ENCODE data around the gene BDNF. TPM values are rescaled to one million over a fixed set of nuclear protein-coding genes. Genes with fewer than 3 reads are reported as not detected.

Gene BDNF
- total RNA-seq, 1 experiment from 2014 or later, result 4.8 TPM

DNA sequence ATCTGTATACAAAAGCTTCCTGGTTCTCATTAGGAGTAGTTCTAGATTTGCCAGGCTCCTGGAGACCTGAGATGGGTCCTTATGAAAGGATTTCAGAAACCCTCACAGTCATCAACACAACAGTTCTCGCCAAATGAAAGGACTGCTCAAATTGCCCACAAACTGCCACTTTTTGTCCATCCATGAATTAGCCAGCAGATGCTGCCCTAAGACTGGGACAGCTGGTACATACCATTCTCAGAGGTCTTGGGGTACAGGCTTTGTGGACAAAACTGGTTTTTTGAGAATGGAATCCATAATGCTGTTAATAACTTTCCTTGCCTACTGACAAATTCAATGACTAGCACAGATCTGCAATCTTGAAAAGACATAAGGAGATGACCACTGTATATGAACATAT lies 23.4 kb upstream of the BDNF start:
- Mint-ChIP-seq H3K27me3 (ENCODE audit: low read depth) (peaks cover 80% of the 10 kb centered on the region), H3K9me3 (no peaks in the 10 kb centered on the region), H3K36me3 (no peaks in the 10 kb centered on the region), H3K4me3 (peak overlapping the region; percentile 94; the same call in 1 of the 2 replicates), H3K4me1 (peaks cover 28% of the 10 kb centered on the region), H3K27ac (no peak overlapping the region)
- DNase-seq (ENCODE audit: low spot score) (no peak), ATAC-seq (no peak)
- TF ChIP-seq ZBTB21 (CRISPR knock-in tag; IDR thresholded peaks at IDR 0.05; ENCODE audit: borderline replicate concordance) (no peak), JAZF1 (CRISPR knock-in tag; IDR thresholded peaks at IDR 0.05) (no peak), GTF2I (CRISPR knock-in tag; conservative IDR thresholded peaks at IDR 0.05) (no peak), ELF4 (CRISPR knock-in tag; IDR thresholded peaks at IDR 0.05; ENCODE audit: low read depth) (no peak), PRRX2 (CRISPR knock-in tag; IDR thresholded peaks at IDR 0.05) (no peak), ZNF416 (CRISPR knock-in tag; IDR thresholded peaks at IDR 0.05) (no peak), NFE2L1 (CRISPR knock-in tag; IDR thresholded peaks at IDR 0.05) (no peak), FOXP1 (CRISPR knock-in tag; IDR thresholded peaks at IDR 0.05; ENCODE audit: borderline replicate concordance) (no peak), E2F1 (CRISPR knock-in tag; IDR thresholded peaks at IDR 0.05) (no peak), NR2C2 (CRISPR knock-in tag; IDR thresholded peaks at IDR 0.05) (no peak), NFATC4 (CRISPR knock-in tag; IDR thresholded peaks at IDR 0.05) (no peak), TCF7 (CRISPR knock-in tag; IDR thresholded peaks at IDR 0.05; ENCODE audit: low read depth) (no peak)
- TF ChIP-seq, protein P1, sequence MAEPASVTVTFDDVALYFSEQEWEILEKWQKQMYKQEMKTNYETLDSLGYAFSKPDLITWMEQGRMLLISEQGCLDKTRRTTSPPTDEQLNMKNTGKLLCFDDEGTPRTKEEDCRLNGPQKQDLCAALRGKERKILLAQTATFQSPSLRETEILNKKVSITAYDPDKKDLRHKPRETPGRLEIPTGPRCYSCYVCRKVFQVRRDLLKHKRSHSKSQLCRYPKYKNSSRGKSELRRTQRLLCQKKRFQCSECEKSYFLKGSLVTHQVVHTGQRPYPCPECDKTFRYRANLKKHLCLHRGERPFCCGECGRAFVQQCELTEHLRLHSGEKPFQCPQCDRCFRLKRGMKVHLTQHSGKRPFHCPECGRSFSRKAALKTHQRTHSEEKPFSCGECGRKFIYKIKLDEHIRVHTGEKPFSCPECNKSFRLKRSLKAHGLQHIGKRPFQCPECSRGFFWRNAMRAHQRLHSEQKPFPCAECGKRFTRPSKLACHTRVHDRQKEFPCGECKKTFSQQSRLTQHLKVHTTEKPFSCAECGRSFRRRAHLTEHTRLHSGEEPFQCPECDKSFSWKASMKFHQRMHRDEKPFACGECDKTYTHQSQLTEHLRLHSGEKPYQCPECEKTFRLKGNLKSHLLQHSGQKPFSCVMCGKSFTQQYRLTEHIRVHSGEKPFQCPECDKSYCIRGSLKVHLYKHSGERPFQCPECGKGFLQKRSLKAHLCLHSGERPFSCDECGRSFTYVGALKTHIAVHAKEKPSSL (CRISPR knock-in tag; conservative IDR thresholded peaks at IDR 0.05), result no peak
- CTCF ChIA-PET, result interaction anchor here (0.9 to 9.1 kb wide), 2 partner anchors 17 to 23 kb away, joined by 3 to 184 read pairs; partner anchors contain the start of gene BDNF
- POLR2A ChIA-PET, result no interaction called here

DNA sequence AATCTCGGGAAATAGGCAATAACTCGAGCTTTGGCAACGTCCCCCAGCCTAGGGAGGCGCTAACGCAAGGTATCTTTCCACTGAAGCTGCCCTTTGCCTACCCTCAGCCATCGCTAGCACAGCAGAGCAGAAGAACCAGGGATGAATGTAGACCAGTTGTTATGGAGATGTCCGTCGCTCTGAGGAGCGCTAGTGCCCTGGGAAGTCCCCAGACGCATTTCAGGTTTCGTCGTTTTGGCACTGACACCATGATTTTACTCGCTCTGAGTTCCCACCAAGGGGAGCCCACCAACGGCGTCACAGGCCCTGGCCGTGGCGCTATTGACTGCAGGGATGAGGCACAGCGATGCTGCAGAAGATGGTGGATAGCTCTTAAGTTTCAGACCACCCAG lies 22.7 kb upstream of the BDNF start:
- POLR2A ChIA-PET, result interaction anchor here (1.6 kb wide), 2 partner anchors 23 to 385 kb away, joined by 9 to 10 read pairs; partner anchors contain the start of genes BDNF, KIF18A and METTL15
- DNase-seq (ENCODE audit: low spot score) (peak; percentile 45), ATAC-seq (peak; percentile 23)

GRCh38 chr11:27722117-27722952 lies 22.1 kb upstream of the BDNF start:
- H3K4me3 Mint-ChIP-seq, result peak overlapping the region; percentile 94
- H3K36me3 Mint-ChIP-seq, result no peaks in the 10 kb centered on the region
- H3K9me3 Mint-ChIP-seq, result no peaks in the 10 kb centered on the region
- peaks cover 71% of the 10 kb centered on the region for H3K27me3 Mint-ChIP-seq (ENCODE audit: low read depth)
- POLR2A ChIA-PET, result interaction anchor here (0.6 to 1.6 kb wide), 3 partner anchors 22 to 829 kb away, joined by 5 to 10 read pairs (median 9); partner anchors contain the start of genes BDNF, KIF18A and METTL15
- CTCF ChIA-PET, result interaction anchor here (0.7 to 9.1 kb wide), 5 partner anchors 16 to 952 kb away, joined by 3 to 184 read pairs (median 4); partner anchors contain the start of gene BDNF
- DNase-seq (ENCODE audit: low spot score), result peak; percentile 62
- no peak overlapping the region for H3K27ac Mint-ChIP-seq
- peaks cover 35% of the 10 kb centered on the region for H3K4me1 Mint-ChIP-seq
- peak; percentile 8 for ATAC-seq
- 0 out of 2 replicates have a peak, but pooled peaks have one; percentile 16 for TF ChIP-seq NFYB (CRISPR knock-in tag; conservative IDR thresholded peaks at IDR 0.05; ENCODE audit: low read depth)
- peak; percentile 16; the same call in 1 of the 2 replicates for TF ChIP-seq ARID4B (CRISPR knock-in tag; IDR thresholded peaks at IDR 0.05; ENCODE audit: borderline replicate concordance)
- TF ChIP-seq ZNF512 (CRISPR knock-in tag; IDR thresholded peaks at IDR 0.05; ENCODE audit: borderline replicate concordance), result no peak
- TF ChIP-seq, protein P1 (CRISPR knock-in tag; conservative IDR thresholded peaks at IDR 0.05), result no peak
- TF ChIP-seq ESRRA (CRISPR knock-in tag; IDR thresholded peaks at IDR 0.05; ENCODE audit: borderline replicate concordance), result no peak
- peak; percentile 53; the same call in 1 of the 2 replicates for TF ChIP-seq ZBTB21 (CRISPR knock-in tag; IDR thresholded peaks at IDR 0.05; ENCODE audit: borderline replicate concordance)

More for the DNA sequence above, 22.7 kb upstream of the BDNF start:
- CTCF ChIA-PET, result interaction anchor here (0.7 to 9.1 kb wide), 6 partner anchors 17 to 951 kb away, joined by 3 to 184 read pairs (median 4); partner anchors contain the start of gene BDNF
- Mint-ChIP-seq H3K36me3 (no peaks in the 10 kb centered on the region), H3K4me3 (peak overlapping the region; percentile 94), H3K27me3 (ENCODE audit: low read depth) (peaks cover 74% of the 10 kb centered on the region), H3K4me1 (peaks cover 28% of the 10 kb centered on the region), H3K9me3 (no peaks in the 10 kb centered on the region), H3K27ac (peak overlapping the region; percentile 77)
- peak; percentile 17; the same call in 1 of the 2 replicates for TF ChIP-seq KAT7 (CRISPR knock-in tag; IDR thresholded peaks at IDR 0.05; ENCODE audit: borderline replicate concordance)
- no peak for TF ChIP-seq ZNF138 (CRISPR knock-in tag; conservative IDR thresholded peaks at IDR 0.05)
